Activated naive CD4-positive, alpha-beta T cell treated with anti-CD3 and anti-CD28 coated beads, Interleukin-2, amount 50 U/mL, for 24 hours (primary cell): ENCODE data around the gene BARX1.
"Not testable (repeated sequence)": the region's sequence is repeated elsewhere in the genome, so short reads cannot be mapped to it uniquely, and the experiment has no call there.

Experiments
- H3K27ac Mint-ChIP-seq: one replicate; pipeline ENCODE4 v1.8.0; 2021; ENCODE audit warnings: mild to moderate bottlenecking, mixed read lengths
- H3K27me3 Mint-ChIP-seq: one replicate; pipeline ENCODE4 v1.8.0; 2021; ENCODE audit warnings: mixed read lengths
- H3K36me3 Mint-ChIP-seq: one replicate; pipeline ENCODE4 v1.8.0; 2021; ENCODE audit warnings: mixed read lengths
- H3K4me1 Mint-ChIP-seq: one replicate; pipeline ENCODE4 v1.8.0; 2021; ENCODE audit warnings: mixed read lengths
- H3K4me3 Mint-ChIP-seq: one replicate; pipeline ENCODE4 v1.8.0; 2021; ENCODE audit warnings: mild to moderate bottlenecking, mixed read lengths
- H3K9me3 Mint-ChIP-seq: one replicate; pipeline ENCODE4 v1.8.0; 2021; ENCODE audit warnings: mixed read lengths

Gene BARX1

DNA sequence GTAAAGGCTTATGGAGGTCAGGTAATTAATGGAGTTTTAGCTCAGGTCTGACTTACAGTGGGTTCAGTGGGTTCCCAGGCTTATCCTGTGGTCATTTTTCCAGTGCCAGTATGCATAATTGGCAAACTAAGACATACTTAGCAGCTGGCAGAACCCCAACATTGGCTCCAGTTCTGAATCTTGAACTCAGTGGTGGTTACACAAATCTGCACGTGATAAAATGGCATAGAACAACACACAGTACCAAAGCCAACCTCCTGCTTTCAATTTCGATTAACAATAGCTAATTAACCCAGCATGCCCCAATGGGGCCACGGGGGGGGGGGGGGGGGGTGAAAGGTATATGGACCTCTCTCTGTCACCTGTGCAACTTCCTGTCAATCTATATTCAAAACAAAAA is 19.0 kb upstream of the BARX1 start:
- Mint-ChIP-seq H3K4me1 (no peaks in the 10 kb centered on the region), H3K4me3 (no peak overlapping the region), H3K9me3 (no peaks in the 10 kb centered on the region), H3K27me3 (no peaks in the 10 kb centered on the region), H3K36me3 (no peaks in the 10 kb centered on the region), H3K27ac (no peak overlapping the region)

DNA sequence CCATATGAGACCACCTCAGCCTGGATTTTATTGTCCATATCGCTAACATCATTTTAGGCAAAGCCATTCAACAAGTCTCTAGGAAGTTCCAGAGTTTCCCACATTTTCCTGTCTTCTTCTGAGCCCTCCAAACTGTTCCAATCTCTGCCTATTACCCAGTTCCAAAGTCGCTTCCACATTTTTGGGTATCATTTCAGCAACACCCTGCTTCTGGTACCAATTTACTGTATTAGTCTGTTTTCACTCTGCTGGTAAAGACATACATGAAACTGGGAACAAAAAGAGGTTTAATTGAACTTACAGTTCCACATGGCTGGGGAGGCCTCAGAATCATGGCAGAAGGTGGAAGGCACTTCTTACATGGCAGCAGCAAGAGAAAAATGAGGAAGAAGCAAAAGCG is 17.5 kb upstream of the BARX1 start:
- H3K36me3 Mint-ChIP-seq, H3K27me3 Mint-ChIP-seq, H3K27ac Mint-ChIP-seq, H3K4me1 Mint-ChIP-seq, H3K4me3 Mint-ChIP-seq, H3K9me3 Mint-ChIP-seq: not testable (repeated sequence)

DNA sequence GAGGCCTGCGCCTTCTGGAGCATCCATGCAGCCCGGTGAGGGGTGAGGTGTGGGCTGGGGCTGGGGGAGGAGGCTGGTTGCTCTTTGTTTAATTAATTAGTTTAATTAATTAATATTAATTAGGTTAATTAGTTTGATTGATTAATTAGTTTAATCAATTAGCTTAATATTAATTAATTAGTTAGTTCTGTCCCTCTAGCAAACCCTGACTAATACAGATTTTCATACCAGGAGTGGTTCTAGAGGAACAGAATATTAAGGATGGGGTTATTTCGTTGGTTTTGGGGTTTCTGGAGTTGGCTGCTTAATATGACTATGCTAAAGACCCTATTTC is 14.1 kb upstream of the BARX1 start:
- H3K27ac Mint-ChIP-seq: no peak overlapping the region
- H3K27me3 Mint-ChIP-seq: peaks cover 8% of the 10 kb centered on the region
- no peak overlapping the region for H3K4me3 Mint-ChIP-seq
- H3K36me3 Mint-ChIP-seq: no peaks in the 10 kb centered on the region
- no peaks in the 10 kb centered on the region for H3K4me1 Mint-ChIP-seq
- H3K9me3 Mint-ChIP-seq: no peaks in the 10 kb centered on the region

DNA sequence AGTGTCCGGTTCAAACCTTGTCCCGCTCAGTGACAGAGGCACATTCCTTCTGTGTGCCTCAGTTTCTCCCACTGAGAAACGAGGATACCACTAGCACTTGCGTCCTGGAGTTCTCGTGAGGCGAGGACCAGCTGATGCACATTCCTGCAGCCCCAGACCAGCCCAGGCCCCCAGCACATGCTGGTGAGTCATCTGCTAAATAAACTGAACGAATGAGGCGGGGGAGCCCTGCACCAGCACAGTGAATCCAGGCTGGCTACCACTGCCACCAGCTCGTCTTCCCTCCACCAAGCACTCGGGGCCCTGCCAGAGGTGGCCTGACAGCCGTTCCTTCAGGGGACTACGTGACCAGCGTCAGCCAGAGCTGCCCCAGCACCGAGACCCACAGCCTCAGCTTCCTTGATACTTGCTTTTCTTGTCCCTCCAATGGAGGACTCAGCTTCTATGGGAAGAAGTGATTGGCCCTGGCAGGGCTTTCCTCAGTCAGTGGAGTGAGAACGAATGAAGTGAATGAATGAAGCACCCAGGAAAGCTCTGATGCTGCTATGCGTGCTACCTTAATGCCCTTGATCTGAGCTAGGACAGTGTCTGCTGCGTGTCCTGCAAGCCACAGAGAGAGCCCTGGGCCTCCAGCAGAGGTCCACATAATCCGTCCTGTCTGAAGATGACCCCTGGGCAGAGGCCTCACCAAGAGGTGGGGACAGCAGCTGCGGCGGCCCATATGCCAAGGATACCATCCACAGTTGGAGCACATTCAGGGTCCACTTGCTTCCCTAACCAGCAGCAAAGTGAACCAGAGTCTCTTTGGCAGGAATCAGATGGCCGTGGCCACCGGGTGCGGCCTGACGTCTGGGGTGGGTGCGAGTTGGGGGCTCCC is 13.5 kb upstream of the BARX1 start:
- H3K27ac Mint-ChIP-seq: no peak overlapping the region
- H3K4me1 Mint-ChIP-seq: no peaks in the 10 kb centered on the region
- H3K36me3 Mint-ChIP-seq: no peaks in the 10 kb centered on the region
- H3K27me3 Mint-ChIP-seq: peaks cover 8% of the 10 kb centered on the region
- no peak overlapping the region for H3K4me3 Mint-ChIP-seq
- H3K9me3 Mint-ChIP-seq: no peaks in the 10 kb centered on the region

DNA sequence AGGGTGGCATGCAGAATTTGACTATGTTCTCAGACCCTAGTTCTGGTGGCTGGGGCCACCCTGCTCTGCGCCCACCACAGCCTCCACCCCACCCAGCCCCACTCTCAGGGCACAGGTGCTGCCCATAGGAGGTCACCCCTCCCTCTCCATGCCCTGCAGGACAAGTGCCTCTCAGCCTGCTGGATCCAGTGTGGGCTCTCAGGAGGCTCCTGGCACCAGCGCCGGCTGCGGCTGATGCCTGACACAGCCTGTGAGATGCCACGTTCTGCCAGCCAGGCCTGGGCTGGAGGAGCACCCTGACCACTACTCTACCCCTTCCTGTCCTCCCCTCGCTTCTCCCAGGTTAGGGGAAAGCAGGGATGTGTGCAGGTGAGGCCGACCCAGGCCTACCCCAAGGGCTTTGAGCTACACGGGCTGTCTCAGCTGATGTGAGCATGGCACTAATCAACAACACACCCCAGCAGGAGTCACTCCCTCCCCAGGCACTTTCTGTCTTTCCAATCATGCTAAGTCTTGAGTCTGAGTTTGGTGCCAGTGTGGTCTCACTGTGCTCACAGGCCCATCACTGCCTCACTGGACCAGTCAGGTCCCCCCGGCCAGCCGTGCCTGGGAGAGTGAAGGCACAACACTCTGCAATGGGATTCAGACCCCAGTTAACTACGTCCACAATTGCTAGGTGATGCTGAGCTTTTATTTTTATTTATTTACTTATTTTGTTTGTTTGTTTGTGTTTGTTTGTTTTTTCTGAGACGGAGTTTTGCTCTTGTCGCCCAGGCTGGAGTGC is 12.1 kb upstream of the BARX1 start:
- H3K27ac Mint-ChIP-seq: no peak overlapping the region
- H3K27me3 Mint-ChIP-seq: peaks cover 14% of the 10 kb centered on the region
- no peak overlapping the region for H3K4me3 Mint-ChIP-seq

DNA sequence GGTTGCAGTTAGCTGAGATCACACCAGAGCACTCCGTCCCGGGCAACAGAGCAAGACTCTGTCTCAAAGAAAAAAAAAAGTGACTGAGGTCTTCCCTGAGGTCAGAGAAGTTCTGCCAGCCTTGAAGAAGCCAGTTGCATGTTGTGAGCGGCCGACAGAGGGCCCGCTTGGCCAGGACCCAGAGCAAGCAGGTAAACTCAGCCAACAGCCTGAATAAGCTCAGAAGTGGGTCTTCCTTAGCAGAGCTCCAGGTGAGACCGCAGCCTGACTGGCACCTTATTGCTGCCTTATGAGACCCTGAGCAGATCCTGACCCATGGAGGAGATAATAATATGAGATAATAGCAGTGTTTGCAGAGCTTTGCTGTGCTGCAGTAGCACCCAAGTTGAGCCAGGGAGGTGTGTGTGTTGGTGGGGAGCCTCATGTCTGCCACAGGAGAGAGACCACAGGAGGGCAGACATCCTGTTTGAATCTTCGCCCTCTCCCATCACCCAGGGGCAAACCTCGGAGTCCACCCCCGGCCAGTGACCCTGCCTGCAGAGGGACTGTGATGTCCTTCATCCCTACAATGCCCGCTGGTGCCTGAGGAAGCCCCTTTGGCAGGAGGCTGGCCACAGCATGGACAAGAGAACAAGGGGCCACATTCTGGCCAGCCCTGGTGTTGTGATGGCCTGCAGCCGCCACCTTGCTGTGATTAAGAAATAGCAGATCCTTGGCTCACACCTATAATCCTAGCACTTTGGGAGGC is 10.8 kb upstream of the BARX1 start:
- H3K4me1 Mint-ChIP-seq: peaks cover 19% of the 10 kb centered on the region
- no peak overlapping the region for H3K27ac Mint-ChIP-seq
- H3K4me3 Mint-ChIP-seq: no peak overlapping the region
- peaks cover 22% of the 10 kb centered on the region for H3K27me3 Mint-ChIP-seq
- H3K36me3 Mint-ChIP-seq: no peaks in the 10 kb centered on the region
- H3K9me3 Mint-ChIP-seq: no peaks in the 10 kb centered on the region

More for the DNA sequence above, 12.1 kb upstream of the BARX1 start:
- Mint-ChIP-seq H3K9me3 (no peaks in the 10 kb centered on the region), H3K4me1 (peaks cover 10% of the 10 kb centered on the region), H3K36me3 (no peaks in the 10 kb centered on the region)

DNA sequence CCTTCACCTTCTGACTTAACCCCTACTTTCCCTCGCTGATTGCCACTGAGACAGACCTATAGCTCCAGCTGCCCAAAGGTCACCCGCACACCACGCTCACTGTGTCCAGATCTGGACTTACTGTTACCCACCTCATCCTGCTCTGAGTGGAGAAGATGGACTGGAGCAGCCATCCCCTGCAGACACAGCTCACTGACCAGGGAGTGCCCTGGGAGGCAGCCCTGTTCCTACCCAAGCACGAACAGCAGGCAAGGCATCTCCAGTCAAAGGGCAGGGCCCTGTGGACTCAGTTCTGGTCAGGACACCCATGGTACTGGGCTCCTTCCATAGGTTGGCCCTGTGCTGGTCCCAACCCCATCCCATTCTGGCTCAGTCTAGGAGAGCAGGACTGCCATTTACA is 9.5 kb upstream of the BARX1 start:
- Mint-ChIP-seq H3K27ac (no peak overlapping the region), H3K36me3 (no peaks in the 10 kb centered on the region), H3K4me3 (no peak overlapping the region), H3K9me3 (no peaks in the 10 kb centered on the region), H3K4me1 (peaks cover 26% of the 10 kb centered on the region), H3K27me3 (peaks cover 29% of the 10 kb centered on the region)

DNA sequence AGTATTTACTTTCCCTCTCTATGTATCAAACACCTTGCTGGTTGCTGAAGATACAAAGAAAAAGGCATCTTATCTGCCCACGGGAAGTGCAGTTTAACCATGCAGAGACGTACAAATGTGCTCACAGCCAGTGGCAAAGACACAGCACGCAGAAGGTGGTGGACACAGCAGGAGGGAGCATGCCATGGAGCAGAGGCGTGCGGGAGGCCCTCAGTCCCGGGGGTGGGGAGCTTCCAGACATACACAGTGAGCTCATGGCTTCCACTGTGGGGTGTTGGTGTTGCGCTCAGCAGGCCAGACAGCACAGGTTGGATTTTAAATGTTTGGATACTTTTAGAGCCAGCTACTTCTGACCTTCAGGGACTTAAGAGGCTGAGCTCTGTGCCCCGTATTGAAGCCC is 8.8 kb upstream of the BARX1 start:
- H3K27me3 Mint-ChIP-seq: peaks cover 32% of the 10 kb centered on the region
- H3K4me3 Mint-ChIP-seq: no peak overlapping the region
- H3K36me3 Mint-ChIP-seq: no peaks in the 10 kb centered on the region
- H3K9me3 Mint-ChIP-seq: no peaks in the 10 kb centered on the region
- peaks cover 32% of the 10 kb centered on the region for H3K4me1 Mint-ChIP-seq
- no peak overlapping the region for H3K27ac Mint-ChIP-seq

DNA sequence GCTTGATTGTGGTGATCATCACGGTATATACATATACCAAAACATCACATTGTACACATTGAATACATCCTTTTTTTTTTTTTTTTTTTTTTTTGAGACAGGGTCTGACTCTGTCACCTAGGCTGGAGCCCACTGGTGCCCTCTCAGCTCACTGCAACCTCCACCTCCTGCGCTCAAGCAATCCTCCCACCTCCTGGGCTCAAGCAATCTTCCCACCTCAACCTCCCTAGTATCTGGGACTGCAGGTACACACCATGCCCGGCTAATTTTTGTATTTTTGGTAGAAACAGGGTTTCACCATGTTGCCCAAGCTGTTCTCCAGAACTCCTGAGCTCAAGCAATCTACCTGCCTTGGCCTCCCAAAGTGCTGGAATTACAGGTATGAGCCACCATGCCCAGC is 8.3 kb upstream of the BARX1 start:
- H3K9me3 Mint-ChIP-seq, H3K4me3 Mint-ChIP-seq, H3K27ac Mint-ChIP-seq, H3K36me3 Mint-ChIP-seq: not testable (repeated sequence)
- Mint-ChIP-seq H3K27me3 (peaks cover 35% of the 10 kb centered on the region), H3K4me1 (peaks cover 35% of the 10 kb centered on the region)

DNA sequence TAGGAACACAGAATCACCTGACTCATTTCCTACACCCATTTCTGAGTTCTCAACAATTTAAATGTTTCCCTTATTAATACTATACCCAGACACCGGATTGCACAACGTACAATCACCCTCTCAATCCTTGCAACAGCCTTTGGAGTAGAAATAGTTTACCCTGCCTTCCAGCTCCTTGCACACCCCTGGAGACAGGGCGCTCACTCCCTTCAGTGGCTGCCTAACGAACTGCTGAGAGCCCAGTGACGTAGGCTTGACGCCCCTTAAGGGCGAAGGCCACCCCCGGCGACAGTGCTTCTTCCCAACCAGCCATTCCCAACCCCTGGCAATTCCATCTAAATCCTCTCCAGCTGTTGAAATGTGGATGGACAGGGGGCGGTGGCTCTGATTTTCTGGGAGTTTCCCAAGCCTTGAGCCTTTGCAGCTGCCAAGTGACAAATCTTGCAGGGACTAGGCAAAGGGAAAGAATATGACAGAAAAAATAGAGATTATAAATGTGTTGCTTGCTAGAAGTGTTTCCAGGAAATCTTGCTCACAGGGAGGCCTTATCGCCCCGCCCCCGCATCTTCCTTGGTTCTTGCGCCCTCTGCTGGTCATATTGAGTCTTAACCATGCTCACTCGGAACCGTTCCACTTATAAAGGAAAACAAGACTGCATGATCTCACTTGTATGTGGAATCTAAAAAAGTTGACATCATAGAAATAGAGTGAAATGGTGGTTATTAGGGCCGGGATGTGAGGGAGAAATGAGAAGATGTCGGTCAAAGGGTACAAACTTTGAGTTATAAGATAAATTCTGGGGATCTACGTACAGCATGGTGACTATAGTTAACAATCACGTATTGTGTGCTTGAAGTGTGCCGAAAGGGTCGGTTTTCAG is 7.6 kb upstream of the BARX1 start:
- H3K27me3 Mint-ChIP-seq: peaks cover 37% of the 10 kb centered on the region
- no peaks in the 10 kb centered on the region for H3K36me3 Mint-ChIP-seq
- H3K27ac Mint-ChIP-seq: peak overlapping the region; percentile 68
- peak overlapping the region; percentile 11 for H3K4me3 Mint-ChIP-seq
- H3K9me3 Mint-ChIP-seq: no peaks in the 10 kb centered on the region
- H3K4me1 Mint-ChIP-seq: peaks cover 39% of the 10 kb centered on the region

DNA sequence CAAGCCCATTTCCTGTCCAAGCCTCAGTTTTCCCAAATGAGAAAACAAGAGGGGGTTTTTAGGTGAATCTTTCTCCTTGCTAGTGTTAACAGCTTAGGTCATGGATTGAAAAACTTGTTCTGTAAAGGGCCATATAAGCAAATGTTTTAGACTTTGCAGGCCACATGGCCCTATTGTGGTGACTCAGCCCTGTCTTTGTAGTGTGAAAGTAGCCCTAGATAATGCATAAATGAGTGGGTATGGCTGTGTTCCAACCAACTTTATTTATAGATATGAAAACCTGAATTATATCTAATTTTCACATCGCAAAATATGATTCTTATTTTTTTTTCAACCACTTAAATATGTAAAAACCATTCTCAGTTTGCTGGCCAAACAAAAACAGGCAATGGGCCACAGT is 6.9 kb upstream of the BARX1 start:
- peaks cover 42% of the 10 kb centered on the region for H3K27me3 Mint-ChIP-seq
- no peak overlapping the region for H3K4me3 Mint-ChIP-seq
- peaks cover 39% of the 10 kb centered on the region for H3K4me1 Mint-ChIP-seq
- H3K36me3 Mint-ChIP-seq: no peaks in the 10 kb centered on the region
- H3K9me3 Mint-ChIP-seq: no peaks in the 10 kb centered on the region
- peak overlapping the region; percentile 35 for H3K27ac Mint-ChIP-seq

DNA sequence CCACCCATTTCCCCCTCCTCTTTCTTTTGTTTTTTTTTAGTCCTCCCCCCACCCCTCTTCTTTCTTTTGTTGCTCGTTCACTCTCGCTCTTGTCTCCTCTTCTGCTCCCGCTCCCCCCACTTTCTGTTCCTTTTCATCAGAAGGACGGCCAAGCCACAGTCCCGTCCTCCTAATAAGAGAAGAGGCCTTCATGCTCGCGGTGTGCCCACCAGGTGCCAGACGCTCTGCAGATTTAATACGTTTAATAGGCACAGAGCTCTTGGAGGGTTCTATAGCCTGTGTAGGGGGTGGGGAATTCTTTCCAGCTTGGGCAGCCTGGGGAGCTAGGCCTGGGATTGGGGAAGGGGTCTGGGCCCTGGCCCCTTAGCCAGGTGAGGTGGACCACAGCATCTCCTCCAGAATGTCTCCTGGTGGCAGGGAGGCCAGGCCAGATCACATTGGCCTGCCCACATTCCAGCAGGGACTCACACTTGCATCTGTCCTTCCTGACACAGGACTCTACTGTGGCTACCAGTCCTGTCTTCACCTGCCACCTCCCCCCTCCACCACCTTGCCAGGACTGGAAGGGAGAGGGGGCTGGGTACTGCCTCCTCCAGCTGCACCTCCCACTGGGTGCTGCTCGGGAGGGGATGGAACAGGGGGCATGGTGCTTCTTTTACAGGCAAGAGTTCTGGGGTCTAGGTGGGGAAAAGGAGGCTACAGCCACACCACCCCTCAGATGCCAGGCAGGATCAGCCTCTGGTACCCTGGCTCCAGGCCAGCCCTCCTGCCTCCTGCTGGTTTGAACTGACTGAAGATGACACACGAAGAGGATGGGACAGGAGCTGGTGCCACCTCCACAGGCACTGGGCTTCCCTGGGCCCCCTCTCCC is 6.1 kb upstream of the BARX1 start:
- peak overlapping the region; percentile 44 for H3K4me3 Mint-ChIP-seq
- no peak overlapping the region for H3K27ac Mint-ChIP-seq
- peaks cover 47% of the 10 kb centered on the region for H3K27me3 Mint-ChIP-seq
- H3K36me3 Mint-ChIP-seq: no peaks in the 10 kb centered on the region
- H3K4me1 Mint-ChIP-seq: peaks cover 41% of the 10 kb centered on the region
- H3K9me3 Mint-ChIP-seq: no peaks in the 10 kb centered on the region

DNA sequence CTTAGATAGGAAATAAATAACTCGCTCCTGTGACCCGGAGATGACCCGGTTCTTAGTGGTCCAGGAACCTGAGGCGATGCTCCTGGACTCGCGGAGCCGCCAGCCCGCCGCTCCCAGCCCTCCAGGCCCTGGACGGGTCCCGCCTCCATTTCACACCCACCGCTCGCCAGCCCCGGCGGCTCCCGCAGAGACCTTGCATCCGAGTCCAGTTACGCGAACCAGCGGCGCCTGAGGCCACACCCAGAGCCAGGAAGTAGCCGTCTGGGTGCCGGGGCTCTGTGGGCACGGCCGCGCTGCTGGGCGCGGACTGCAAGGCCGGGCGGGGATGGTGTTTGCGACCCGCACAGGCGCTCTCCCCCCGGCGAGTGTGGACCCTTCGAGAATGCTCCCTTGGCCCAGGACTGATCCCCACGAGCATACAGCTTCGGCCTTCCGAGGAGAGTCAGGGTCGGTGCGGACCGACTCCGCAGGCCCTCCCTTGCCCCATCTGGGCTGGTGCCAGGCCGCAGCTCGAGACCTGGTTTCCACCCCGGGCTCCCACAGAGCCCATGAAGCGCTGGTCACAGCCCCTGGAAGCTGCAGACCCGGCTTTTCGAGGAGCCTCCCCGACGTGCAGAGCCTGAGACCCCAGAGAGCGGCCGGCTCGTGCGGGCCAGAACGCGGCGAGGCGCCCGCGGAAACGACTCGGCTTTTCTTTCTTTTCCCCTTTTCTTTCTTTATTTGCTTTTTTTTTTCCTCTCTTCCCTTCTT is 5.2 kb upstream of the BARX1 start:
- Mint-ChIP-seq H3K4me1 (peaks cover 50% of the 10 kb centered on the region), H3K27me3 (peaks cover 52% of the 10 kb centered on the region), H3K9me3 (no peaks in the 10 kb centered on the region), H3K36me3 (no peaks in the 10 kb centered on the region), H3K27ac (no peak overlapping the region), H3K4me3 (peak overlapping the region; percentile 44)

DNA sequence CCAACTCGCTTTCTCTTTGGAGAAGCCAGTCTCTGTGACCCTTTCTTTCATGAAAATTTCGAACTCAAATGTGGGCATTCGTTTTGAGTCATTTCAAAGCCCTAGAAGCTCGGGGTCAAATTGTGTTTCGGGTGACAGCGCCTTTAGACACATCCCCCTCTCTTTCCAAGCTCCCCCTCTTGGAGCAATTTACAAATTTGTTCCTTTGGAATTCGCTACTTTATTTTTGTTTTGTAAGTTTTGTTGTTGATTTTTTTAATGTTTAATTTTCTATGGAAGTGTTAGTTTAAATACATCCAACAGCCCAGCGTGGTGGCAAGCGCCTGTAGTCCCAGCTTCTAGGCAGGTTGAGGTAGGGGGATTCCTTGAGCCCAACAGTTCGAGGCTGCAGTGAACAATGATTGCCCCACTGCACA is 4.6 kb upstream of the BARX1 start:
- H3K27ac Mint-ChIP-seq: no peak overlapping the region
- no peaks in the 10 kb centered on the region for H3K9me3 Mint-ChIP-seq
- H3K36me3 Mint-ChIP-seq: no peaks in the 10 kb centered on the region
- peaks cover 51% of the 10 kb centered on the region for H3K27me3 Mint-ChIP-seq
- H3K4me3 Mint-ChIP-seq: peak overlapping the region; percentile 74
- peaks cover 51% of the 10 kb centered on the region for H3K4me1 Mint-ChIP-seq
